ENCODE results near the gene FBXL17.

Gene FBXL17

DNA sequence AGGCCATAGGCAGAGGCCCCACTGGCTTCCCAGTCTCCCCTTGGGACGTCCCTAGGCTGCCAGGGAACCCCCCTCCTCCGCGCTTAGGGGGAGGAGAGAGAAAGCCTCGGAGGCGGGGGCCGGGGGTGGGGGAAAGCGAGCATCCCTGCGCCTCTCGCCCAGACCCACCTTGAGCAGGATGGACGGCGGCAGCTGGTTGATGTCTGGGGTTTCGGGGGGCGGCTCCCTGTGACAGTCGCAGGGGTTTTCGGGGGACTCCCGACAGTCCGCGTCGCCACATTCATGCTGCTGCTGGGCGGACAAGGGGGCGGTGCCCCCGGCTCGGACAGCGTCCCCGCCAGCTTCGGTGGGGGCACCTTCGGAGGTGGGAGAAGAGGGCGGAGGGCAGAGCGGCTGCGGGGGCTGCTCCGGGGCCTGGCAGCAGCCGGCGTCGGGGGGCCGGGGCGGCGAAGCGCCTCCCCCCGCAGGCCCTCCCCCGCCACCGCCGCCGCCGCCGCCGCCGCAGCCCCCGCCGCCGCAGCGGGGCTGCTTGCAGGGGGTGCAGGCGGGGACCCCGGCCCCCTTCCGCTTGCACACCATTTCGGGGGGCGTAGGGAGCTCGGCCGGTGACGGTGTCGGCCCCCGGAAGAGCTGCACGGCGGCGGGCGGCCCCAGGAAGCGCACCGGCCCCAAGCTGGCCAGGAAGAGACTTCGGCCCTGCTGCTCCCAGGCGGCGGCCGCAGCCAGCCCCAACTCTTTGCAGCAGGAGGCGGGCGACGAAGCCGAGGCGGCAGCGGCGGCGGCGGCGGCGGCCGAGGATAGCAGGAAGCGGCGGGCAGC lies 1.2 kb downstream of the FBXL17 start (continued):
- TF ChIP-seq GLIS2 (tag by site-specific recombination; IDR thresholded peaks at IDR 0.05), result peak; percentile 96
- no peak for TF ChIP-seq ZNF629 (tag by site-specific recombination; IDR thresholded peaks at IDR 0.05)
- peak; percentile 28; the same call in 1 of the 2 replicates for TF ChIP-seq ZNF610 (tag by site-specific recombination; IDR thresholded peaks at IDR 0.05; ENCODE audit: borderline replicate concordance)
- peak; percentile 58; the same call in 1 of the 2 replicates for TF ChIP-seq ZBTB48 (tag by site-specific recombination; IDR thresholded peaks at IDR 0.05)
- 0 out of 2 replicates have a peak, but pooled peaks have one; percentile 37 for TF ChIP-seq IKZF3 (tag by site-specific recombination; IDR thresholded peaks at IDR 0.05)
- no peak for TF ChIP-seq ZNF48 (tag by site-specific recombination; IDR thresholded peaks at IDR 0.05)
- no peak for TF ChIP-seq ZNF433 (tag by site-specific recombination; IDR thresholded peaks at IDR 0.05; ENCODE audit: low read depth)
- TF ChIP-seq, protein P1, sequence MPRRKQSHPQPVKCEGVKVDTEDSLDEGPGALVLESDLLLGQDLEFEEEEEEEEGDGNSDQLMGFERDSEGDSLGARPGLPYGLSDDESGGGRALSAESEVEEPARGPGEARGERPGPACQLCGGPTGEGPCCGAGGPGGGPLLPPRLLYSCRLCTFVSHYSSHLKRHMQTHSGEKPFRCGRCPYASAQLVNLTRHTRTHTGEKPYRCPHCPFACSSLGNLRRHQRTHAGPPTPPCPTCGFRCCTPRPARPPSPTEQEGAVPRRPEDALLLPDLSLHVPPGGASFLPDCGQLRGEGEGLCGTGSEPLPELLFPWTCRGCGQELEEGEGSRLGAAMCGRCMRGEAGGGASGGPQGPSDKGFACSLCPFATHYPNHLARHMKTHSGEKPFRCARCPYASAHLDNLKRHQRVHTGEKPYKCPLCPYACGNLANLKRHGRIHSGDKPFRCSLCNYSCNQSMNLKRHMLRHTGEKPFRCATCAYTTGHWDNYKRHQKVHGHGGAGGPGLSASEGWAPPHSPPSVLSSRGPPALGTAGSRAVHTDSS (tag by site-specific recombination; IDR thresholded peaks at IDR 0.05), result no peak; the same call in 1 of the 2 replicates
- 0 out of 2 replicates have a peak, but pooled peaks have one; percentile 11 for TF ChIP-seq ZBTB6 (tag by site-specific recombination; IDR thresholded peaks at IDR 0.05)
- TF ChIP-seq ZNF2 (tag by site-specific recombination; IDR thresholded peaks at IDR 0.05), result no peak
- TF ChIP-seq, protein P2, sequence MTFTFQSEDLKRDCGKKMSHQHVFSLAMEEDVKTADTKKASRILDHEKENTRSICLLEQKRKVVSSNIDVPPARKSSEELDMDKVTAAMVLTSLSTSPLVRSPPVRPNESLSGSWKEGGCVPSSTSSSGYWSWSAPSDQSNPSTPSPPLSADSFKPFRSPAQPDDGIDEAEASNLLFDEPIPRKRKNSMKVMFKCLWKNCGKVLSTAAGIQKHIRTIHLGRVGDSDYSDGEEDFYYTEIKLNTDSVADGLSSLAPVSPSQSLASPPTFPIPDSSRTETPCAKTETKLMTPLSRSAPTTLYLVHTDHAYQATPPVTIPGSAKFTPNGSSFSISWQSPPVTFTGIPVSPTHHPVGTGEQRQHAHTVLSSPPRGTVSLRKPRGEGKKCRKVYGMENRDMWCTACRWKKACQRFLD (tag by site-specific recombination; IDR thresholded peaks at IDR 0.05), result no peak
- no peak for TF ChIP-seq ZFP3 (tag by site-specific recombination; IDR thresholded peaks at IDR 0.05; ENCODE audit: low read depth)
- no peak for TF ChIP-seq ZNF521 (tag by site-specific recombination; IDR thresholded peaks at IDR 0.05)
- peak; percentile 82 for TF ChIP-seq KLF9 (tag by site-specific recombination; IDR thresholded peaks at IDR 0.05; ENCODE audit: low read depth)
- no peak for TF ChIP-seq ZNF660 (tag by site-specific recombination; IDR thresholded peaks at IDR 0.05)
- no peak for TF ChIP-seq HOXD13 (CRISPR knock-in tag; IDR thresholded peaks at IDR 0.05; ENCODE audit: borderline replicate concordance)
- TF ChIP-seq, protein P3, sequence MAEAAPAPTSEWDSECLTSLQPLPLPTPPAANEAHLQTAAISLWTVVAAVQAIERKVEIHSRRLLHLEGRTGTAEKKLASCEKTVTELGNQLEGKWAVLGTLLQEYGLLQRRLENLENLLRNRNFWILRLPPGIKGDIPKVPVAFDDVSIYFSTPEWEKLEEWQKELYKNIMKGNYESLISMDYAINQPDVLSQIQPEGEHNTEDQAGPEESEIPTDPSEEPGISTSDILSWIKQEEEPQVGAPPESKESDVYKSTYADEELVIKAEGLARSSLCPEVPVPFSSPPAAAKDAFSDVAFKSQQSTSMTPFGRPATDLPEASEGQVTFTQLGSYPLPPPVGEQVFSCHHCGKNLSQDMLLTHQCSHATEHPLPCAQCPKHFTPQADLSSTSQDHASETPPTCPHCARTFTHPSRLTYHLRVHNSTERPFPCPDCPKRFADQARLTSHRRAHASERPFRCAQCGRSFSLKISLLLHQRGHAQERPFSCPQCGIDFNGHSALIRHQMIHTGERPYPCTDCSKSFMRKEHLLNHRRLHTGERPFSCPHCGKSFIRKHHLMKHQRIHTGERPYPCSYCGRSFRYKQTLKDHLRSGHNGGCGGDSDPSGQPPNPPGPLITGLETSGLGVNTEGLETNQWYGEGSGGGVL (tag by site-specific recombination; IDR thresholded peaks at IDR 0.05), result peak; percentile 95
- TF ChIP-seq ZIC2 (tag by site-specific recombination; IDR thresholded peaks at IDR 0.05), result no peak
- TF ChIP-seq ZNF768 (tag by site-specific recombination; IDR thresholded peaks at IDR 0.05), result no peak
- TF ChIP-seq GLIS1 (tag by site-specific recombination; IDR thresholded peaks at IDR 0.05), result peak; percentile 56
- no peak for TF ChIP-seq ZNF121 (tag by site-specific recombination; IDR thresholded peaks at IDR 0.05)
- 0 out of 2 replicates have a peak, but pooled peaks have one; percentile 68 for TF ChIP-seq ZBTB10 (tag by site-specific recombination; IDR thresholded peaks at IDR 0.05)
- TF ChIP-seq KLF7 (tag by site-specific recombination; IDR thresholded peaks at IDR 0.05; ENCODE audit: borderline replicate concordance), result 0 out of 2 replicates have a peak, but pooled peaks have one; percentile 32
- 0 out of 2 replicates have a peak, but pooled peaks have one; percentile 13 for TF ChIP-seq ZNF692 (tag by site-specific recombination; IDR thresholded peaks at IDR 0.05)
- 0 out of 2 replicates have a peak, but pooled peaks have one; percentile 61 for TF ChIP-seq ZXDB (tag by site-specific recombination; IDR thresholded peaks at IDR 0.05)
- no peak for TF ChIP-seq ZNF670 (tag by site-specific recombination; IDR thresholded peaks at IDR 0.05; ENCODE audit: low read depth)
- TF ChIP-seq ZBTB17 (tag by site-specific recombination; IDR thresholded peaks at IDR 0.05), result 0 out of 2 replicates have a peak, but pooled peaks have one; percentile 19
- TF ChIP-seq MYNN (tag by site-specific recombination; IDR thresholded peaks at IDR 0.05; ENCODE audit: borderline replicate concordance), result no peak
- TF ChIP-seq ZNF37A (tag by site-specific recombination; IDR thresholded peaks at IDR 0.05), result no peak
- TF ChIP-seq ZNF248 (tag by site-specific recombination; IDR thresholded peaks at IDR 0.05), result no peak
